Measurements from ENCODE around the gene KRTAP5-8.
"Not testable (repeated sequence)": the region's sequence is repeated elsewhere in the genome, so short reads cannot be mapped to it uniquely, and the experiment has no call there.

KRTAP5-8 gene

DNA sequence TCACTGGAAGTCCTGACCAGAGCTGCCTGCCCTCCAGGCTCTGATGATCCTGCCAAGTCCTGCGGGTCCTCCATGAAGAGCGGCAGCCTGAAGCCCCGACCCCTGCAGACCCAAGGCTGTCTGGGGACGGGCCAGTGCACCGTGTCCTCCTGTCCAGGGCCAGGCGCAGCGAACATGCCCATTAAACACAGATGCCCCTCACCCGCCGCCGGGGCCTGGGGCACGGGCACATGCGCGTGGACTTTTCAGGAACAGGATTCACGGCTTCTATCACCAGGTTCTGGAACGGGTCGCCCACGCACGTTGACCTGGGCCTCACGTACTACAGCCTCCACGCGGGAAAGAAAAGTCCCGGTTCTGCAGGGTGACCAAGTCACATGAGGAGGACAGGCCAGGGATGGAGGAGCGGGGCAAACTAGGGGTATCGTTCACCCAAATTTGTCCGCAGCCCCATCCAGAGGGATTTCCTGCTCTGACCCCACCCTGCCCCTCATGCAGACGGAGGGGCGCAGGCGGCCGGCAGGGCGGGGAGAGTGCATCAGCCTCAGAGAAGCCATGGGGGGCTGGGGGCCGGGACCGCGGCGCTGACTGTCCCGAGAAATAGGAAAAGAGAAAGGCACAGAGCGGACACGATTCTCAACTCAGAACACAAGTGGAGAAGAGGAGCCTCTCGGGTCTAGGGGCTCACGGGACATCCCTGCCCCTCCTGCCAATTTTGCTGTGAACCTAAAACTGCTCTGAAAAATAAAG is 33.5 kb downstream of the KRTAP5-8 start:
- H3K36me3 Mint-ChIP-seq, H3K4me3 Mint-ChIP-seq, H3K9me3 Mint-ChIP-seq, H3K27me3 Mint-ChIP-seq, H3K4me1 Mint-ChIP-seq, H3K27ac Mint-ChIP-seq: not testable (repeated sequence)

DNA sequence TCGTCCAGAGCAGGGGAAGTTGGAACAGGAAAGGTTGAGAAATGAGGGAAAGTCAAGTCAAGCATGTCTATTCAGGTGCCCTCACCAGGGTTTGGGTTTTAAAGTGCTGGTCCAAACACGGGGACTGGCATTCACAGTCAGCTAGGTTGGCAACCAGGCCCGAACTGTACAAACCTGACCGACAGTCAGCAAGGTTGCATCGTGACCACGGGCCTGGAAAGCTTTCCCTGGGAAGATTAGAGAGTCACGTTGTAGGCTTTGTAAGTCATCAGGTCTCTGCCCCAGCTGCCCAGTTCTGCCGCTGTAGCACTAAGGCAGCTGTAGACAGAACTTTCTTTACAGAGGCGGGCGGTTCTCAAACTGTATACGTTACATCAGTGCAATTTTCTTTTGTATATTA is 35.0 kb downstream of the KRTAP5-8 start:
- H3K4me1 Mint-ChIP-seq: no peaks in the 10 kb centered on the region
- H3K27ac Mint-ChIP-seq: no peak overlapping the region
- H3K9me3 Mint-ChIP-seq: no peaks in the 10 kb centered on the region
- no peak overlapping the region for H3K4me3 Mint-ChIP-seq
- H3K27me3 Mint-ChIP-seq: peaks cover 4% of the 10 kb centered on the region
- H3K36me3 Mint-ChIP-seq: no peaks in the 10 kb centered on the region

DNA sequence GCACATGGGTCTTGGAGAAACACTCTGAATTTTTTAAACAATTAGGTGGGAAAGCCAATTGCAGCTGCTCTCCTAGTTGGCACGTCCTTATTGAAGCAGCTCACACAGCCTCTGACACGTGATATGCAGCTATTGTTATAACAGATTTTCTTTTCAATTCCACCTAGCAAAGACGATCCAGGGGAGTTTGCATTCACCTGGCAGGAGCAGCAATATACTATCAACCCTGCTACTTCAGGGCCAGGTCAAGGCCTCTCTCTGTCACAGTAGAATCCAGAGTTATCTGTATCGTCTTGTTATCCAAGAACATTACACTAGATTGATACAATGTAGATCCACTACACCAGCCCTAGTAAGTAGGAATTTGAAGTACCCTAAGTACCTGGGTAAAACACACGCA is 36.6 kb downstream of the KRTAP5-8 start:
- Mint-ChIP-seq H3K27ac (no peak overlapping the region), H3K4me1 (no peaks in the 10 kb centered on the region), H3K27me3 (peaks cover 5% of the 10 kb centered on the region), H3K4me3 (no peak overlapping the region), H3K36me3 (no peaks in the 10 kb centered on the region), H3K9me3 (no peaks in the 10 kb centered on the region)

DNA sequence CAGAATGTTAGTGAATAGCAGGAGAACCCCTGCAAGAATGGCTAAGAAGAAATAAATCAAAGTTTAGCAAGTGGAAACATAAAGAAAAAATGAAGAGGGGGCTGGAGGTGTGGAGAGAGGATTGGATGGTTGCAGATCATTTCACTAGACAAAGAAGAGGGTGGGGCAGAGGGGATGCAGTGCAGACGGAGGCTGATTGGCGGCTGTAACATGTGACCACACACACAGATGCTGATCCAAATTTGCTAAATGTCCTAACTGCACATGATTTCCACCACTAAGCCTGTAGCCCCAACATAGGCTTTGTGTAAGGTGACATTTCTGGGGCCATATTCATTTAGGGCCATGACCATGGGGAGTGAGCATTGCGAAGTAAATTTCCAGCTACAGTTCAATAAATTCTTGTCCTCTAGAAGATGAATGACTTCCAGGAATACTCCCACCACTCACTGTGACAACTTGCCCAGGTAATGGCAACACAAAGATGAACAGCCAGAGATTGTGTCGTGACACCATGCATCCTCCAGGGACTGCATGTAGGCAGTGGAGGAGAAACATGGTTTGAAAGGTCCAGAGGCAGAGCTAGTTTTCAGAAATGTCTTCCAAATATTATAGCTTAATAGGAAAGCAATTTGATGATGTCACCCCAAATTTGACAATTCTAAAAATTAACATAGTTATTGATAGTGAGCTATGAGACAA is 38.0 kb downstream of the KRTAP5-8 start:
- Mint-ChIP-seq H3K9me3 (no peaks in the 10 kb centered on the region), H3K36me3 (no peaks in the 10 kb centered on the region), H3K4me3 (no peak overlapping the region), H3K27me3 (peaks cover 3% of the 10 kb centered on the region), H3K4me1 (peaks cover 3% of the 10 kb centered on the region), H3K27ac (no peak overlapping the region)

DNA sequence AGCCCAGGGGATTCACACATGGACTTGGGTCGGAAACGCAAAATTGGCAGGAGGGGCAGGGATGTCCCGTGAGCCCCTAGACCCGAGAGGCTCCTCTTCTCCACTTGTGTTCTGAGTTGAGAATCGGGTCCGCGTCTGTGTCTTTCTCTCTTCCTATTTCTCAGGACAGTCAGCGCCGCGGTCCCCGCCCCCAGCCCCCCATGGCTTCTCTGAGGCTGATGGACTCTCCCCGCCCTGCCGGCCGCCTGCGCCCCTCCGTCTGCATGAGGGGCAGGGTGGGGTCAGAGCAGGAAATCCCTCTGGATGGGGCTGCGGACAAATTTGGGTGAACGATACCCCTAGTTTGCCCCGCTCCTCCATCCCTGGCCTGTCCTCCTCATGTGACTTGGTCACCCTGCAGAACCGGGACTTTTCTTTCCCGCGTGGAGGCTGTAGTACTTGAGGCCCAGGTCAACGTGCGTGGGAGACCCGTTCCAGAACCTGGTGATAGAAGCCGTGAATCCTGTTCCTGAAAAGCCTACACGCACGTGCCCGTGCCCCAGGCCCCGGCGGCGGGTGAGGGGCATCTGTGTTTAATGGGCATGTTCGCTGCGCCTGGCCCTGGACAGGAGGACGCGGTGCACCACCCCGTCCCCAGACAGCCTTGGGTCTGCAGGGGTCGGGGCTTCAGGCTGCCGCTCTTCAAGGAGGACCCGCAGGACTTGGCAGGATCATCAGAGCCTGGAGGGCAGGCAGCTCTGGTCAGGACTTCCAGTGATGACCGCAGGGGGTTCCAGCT is 39.1 kb downstream of the KRTAP5-8 start:
- H3K9me3 Mint-ChIP-seq: not testable (repeated sequence)

DNA sequence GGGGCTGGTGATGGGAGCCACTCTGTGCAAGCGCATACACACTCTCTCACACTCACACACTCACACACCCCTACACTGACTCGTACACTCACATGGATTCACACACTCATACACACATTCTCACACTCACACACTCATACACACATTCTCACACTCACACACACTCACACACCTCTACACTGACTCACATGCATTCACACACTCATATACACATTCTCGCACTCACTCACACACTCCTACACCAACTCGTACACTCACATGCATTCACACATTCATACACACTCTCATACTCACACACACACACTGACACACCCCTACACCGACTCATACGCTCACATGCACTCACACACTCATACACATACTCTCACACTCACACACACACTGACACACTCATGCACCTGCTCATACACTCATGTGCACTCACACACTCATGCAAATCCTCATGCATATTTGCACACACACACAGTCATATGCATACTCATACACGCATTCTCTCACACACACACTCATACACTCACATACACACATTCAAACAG is 39.7 kb downstream of the KRTAP5-8 start:
- no peak overlapping the region for H3K27ac Mint-ChIP-seq
- H3K9me3 Mint-ChIP-seq: no peaks in the 10 kb centered on the region
- no peaks in the 10 kb centered on the region for H3K36me3 Mint-ChIP-seq
- no peak overlapping the region for H3K4me3 Mint-ChIP-seq
- H3K27me3 Mint-ChIP-seq: peaks cover 7% of the 10 kb centered on the region
- H3K4me1 Mint-ChIP-seq: peaks cover 3% of the 10 kb centered on the region

More for the DNA sequence above, 39.1 kb downstream of the KRTAP5-8 start:
- not testable (repeated sequence) for H3K4me1 Mint-ChIP-seq, H3K36me3 Mint-ChIP-seq, H3K27me3 Mint-ChIP-seq, H3K27ac Mint-ChIP-seq, H3K4me3 Mint-ChIP-seq

DNA sequence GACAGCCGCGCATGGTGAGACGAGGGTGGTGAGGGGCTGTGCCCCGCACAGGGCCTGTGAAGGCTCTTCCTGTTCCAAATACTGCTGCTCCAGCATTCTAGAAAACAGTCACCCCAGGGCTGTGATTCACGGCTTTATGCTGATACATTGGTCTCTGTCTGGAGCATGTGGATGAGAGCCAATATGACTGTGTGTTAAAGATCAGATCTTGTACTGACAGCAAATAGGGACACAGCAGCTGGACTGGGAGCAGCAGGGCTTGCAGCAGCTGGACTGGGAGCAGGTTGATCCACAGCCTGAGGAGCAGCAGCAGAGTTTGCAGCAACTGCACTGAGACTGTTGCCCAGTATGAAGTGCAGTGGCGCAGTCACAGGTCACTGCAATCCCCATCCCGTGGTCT is 41.7 kb downstream of the KRTAP5-8 start:
- H3K36me3 Mint-ChIP-seq, H3K9me3 Mint-ChIP-seq, H3K4me3 Mint-ChIP-seq, H3K27me3 Mint-ChIP-seq, H3K27ac Mint-ChIP-seq, H3K4me1 Mint-ChIP-seq: not testable (repeated sequence)

DNA sequence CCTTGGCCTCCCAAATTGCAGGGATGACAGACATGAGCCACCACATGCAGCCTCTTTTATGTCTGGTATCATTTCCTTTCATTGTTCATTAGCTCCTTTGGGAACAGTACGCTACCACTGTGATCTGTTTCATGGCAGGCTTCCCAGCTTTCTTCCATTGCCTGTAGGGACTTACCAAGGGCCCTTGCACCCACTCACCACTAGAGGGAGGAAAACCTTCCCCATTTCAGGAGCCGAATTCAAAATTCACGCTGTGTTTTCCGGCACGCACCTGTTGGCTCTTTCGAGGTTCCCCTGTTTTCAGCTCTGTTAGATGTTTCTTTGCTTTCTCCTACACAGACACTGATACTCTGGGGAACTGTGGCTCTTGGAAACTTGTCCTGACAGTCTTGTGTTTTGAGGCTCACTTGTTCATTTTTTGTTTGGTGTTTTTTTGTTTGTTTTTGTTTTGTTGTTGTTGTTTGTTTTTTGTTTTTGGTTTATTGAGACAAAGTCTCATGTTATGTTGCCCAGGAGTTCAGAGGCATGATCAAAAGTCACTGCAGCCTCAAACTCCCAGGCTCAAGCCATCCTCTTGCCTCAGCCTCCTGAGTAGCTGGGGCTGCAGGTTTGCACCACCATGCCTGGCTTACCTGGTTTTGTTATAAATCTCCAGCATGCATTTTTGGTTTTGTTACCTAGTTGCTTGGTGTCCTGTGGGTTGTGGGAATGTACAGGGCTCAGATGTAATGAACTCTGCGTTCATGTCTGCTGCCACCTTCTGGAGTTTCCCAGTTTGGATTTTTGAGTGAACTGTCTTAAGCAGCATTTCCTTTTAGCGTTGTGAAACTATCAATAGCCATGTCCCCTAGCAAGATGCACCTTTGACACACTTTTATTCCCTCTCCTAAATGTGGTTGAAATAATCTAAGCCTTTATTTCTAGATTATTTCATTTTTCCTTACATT is 42.5 kb downstream of the KRTAP5-8 start:
- Mint-ChIP-seq H3K9me3 (no peaks in the 10 kb centered on the region), H3K4me1 (peaks cover 3% of the 10 kb centered on the region), H3K27ac (no peak overlapping the region), H3K36me3 (no peaks in the 10 kb centered on the region), H3K4me3 (no peak overlapping the region), H3K27me3 (peaks cover 15% of the 10 kb centered on the region)

DNA sequence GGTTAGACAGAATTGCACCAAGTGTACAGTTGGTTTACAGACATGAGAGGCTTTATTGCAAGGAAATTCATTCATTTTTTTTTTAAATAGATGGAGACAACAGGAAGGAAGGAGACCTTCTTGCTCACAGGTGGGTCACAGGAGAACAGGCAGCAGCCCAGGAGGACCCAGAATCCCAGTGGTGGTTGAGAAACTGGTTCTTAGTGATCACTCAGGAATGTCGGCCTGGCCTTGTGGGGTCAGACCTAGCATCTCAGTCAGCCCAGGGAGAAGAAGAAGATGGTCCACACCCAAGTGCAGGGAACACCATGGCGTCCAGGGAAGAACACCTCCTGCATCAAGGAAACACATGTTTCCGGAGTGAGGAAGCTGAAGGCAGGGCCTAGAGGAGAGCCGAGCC is 44.0 kb downstream of the KRTAP5-8 start:
- Mint-ChIP-seq H3K9me3 (no peaks in the 10 kb centered on the region), H3K27ac (no peak overlapping the region), H3K4me1 (peaks cover 3% of the 10 kb centered on the region), H3K27me3 (peaks cover 15% of the 10 kb centered on the region), H3K36me3 (no peaks in the 10 kb centered on the region), H3K4me3 (no peak overlapping the region)

DNA sequence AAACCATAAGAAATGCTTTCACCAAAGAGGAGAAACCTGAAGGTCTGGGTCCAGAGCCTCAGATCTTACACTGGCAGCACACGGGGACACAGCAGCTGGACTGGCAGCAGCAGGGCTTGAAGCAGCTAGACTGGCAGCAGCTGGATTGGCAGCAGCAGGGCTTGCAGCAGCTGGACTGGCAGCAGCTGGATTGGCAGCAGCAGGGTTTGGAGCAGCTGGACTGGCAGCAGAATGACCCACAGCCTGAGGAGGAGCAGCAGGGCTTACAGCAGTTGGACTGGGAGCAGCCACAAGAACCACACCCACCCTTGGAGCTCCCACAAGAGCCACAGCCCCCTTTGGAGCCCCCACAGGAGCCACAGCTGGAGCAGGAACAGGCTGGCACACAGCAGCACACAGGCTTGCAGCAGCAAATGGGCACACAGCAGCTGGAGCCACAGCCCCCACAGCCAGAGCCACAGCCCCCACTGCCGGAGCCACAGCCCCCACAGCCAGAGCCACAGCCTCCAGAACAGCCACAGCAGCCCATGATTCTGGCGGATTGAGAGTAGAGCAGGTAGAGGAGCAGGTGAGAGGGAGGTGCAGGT is 44.6 kb downstream of the KRTAP5-8 start, which contains the start of gene KRTAP5-11:
Gene KRTAP5-11, minus strand, starts transcription at position 567 of the 587 bp plus-strand sequence. Its CDS starts 38 bp downstream, at position 529.
- Mint-ChIP-seq H3K27ac (no peak within 1 kb of the TSS), H3K27me3 (peaks cover 15% of the 10 kb centered on the region), H3K4me3 (no peak within 1 kb of the TSS), H3K4me1 (peaks cover 3% of the 10 kb centered on the region), H3K9me3 (no peaks in the 10 kb centered on the region), H3K36me3 (no peaks in the 10 kb centered on the region)

DNA sequence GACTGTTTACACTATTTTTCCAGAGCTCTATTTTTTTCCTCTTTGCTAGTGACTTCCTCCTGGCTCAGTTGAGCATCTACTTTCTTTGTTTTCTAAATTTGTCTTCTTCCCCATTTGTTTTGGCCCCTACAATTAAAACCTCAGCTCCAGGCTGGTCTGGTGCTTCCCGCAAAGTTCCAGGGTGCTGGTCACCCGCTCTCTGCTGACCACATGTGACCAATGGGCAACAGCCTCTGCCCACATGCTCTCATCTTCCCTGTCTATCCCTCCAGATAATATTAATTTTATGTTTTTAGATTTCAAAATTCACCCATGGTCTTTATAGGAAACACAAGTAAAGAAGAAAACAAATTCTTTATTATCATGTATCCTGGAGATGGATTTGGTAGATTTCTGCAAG is 45.1 kb downstream of the KRTAP5-8 start:
- not testable (repeated sequence) for H3K9me3 Mint-ChIP-seq, H3K36me3 Mint-ChIP-seq, H3K27ac Mint-ChIP-seq, H3K4me3 Mint-ChIP-seq, H3K4me1 Mint-ChIP-seq
- peaks cover 15% of the 10 kb centered on the region for H3K27me3 Mint-ChIP-seq

DNA sequence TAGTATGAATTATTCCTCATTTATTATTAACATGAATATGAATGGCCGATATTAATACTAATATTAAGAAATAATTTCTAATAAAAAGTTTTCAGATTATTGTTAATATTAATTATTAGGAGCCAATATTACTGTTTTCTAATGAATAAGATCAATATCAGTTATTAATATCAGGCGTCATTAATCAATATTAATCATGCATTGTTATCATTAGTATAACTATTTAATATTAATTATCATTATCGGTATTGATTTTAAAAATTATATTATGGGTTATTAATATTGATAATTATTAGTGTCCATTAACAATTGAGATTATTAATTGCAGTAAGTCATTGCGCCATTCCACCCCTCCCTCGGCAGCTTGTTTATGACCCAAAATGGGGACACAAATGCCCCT is 47.8 kb downstream of the KRTAP5-8 start:
- H3K9me3 Mint-ChIP-seq, H3K27ac Mint-ChIP-seq, H3K4me3 Mint-ChIP-seq, H3K36me3 Mint-ChIP-seq, H3K4me1 Mint-ChIP-seq: not testable (repeated sequence)
- H3K27me3 Mint-ChIP-seq: peaks cover 14% of the 10 kb centered on the region

DNA sequence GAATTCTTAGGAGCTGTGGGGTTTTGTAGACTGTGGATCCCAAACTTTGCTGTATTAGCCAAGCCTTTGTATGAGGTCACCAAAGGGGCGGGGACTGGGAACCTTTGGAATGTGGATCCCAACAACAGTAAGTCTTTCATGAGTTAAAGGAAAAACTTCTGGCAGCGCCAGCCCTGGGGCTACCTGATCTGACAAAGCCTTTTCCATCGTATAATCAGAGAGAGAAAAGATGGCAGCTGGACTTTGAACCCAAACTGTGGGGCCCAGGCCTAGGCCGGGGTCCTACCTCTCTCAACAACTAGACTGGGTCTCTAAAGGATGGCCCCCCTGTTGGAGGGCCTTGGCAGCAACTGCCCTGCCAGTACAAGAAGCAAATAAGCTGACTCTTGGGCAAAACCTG is 50.5 kb downstream of the KRTAP5-8 start:
- not testable (repeated sequence) for H3K27ac Mint-ChIP-seq, H3K4me1 Mint-ChIP-seq, H3K4me3 Mint-ChIP-seq, H3K27me3 Mint-ChIP-seq, H3K36me3 Mint-ChIP-seq, H3K9me3 Mint-ChIP-seq
